ENCODE results near the gene SLC27A4. TPM values are rescaled to one million over a fixed set of nuclear protein-coding genes. Genes with fewer than 3 reads are reported as not detected.

Gene SLC27A4
- total RNA-seq = 10 to 100 TPM; 32.8 to 38.0 TPM
- polyA plus RNA-seq (ENCODE audit: insufficient read depth, low read depth, low replicate concordance) = 37.1 TPM
- long read RNA-seq, donor 1, partial matches to known transcripts = 5 of 7 reads
- long read RNA-seq, donor 1, other reads (novel, unspliced or antisense) = 0 of 7 reads
- long read RNA-seq, donor 2, partial matches to known transcripts = 0 of 1 reads
- long read RNA-seq, donor 2, other reads (novel, unspliced or antisense) = 0 of 1 reads

DNA sequence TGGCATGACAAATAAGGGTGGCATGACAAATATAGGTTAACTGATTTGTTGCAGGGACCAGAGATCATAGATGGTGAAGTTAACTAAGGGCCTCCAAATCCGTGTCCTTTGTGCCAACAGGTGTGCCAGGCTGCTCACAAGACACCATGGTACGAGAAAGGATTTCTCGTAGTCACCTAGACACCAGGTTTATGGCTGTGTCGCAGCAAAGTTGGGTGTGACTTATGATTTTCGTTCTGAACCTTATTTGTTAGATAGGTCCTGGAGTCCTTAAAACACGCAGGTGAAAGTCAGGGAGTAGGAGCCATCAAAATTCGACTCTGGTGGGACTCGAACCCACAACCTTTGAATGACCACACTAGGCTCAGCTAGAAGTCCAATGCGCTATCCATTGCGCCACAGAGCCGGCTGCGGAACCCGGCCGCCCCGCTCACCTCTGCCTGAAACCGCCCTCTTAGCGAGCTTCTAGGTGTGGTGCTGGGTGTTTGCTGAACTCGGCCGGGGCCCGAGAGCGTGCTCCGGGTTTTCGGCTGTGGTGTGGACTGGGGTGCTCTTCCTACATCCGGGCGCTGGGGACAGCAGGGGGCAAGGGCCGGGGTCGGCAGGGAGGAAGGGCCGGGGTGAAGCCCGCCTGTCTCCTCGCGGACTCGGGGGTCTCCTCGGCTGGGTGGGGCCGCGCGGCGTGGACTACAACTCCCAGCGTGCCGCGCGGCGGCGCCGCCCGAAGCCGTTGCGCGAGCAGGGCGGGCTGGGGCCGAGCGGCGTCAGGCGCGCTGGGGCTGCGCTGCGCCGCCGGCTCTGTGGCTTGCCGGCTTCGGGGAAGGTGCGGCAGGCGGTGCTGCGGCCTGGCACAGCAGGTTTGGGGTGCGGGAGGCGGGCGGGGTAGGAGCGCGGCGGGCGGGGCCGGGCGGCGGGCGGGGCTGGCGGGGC is at the start of gene SLC27A4:
SLC27A4 (plus strand) TSS at position 767 of the 930 bp plus-strand sequence. CDS start 2,606 bp downstream, outside the sequence.
- intact Hi-C loops (cut with DNase I; ENCODE audit: low total_unique reads) = no loop called here
- Histone ChIP-seq H3K36me3 (ENCODE audit: low read depth, missing control alignments) (no peaks in the 10 kb centered on the region), H3K4me1 (peaks cover 6% of the 10 kb centered on the region), H3K27me3 (no peaks in the 10 kb centered on the region), H3K27ac (peak within 1 kb of the TSS; percentile 44 to 57), H3K9me3 (no peaks in the 10 kb centered on the region), H3K4me3 (peak within 1 kb of the TSS; percentile 67 to 75)
- DNase-seq = peak; percentile 74
- TF ChIP-seq POLR2A (IDR thresholded peaks at IDR 0.05) = no peak
- TF ChIP-seq, protein P1, sequence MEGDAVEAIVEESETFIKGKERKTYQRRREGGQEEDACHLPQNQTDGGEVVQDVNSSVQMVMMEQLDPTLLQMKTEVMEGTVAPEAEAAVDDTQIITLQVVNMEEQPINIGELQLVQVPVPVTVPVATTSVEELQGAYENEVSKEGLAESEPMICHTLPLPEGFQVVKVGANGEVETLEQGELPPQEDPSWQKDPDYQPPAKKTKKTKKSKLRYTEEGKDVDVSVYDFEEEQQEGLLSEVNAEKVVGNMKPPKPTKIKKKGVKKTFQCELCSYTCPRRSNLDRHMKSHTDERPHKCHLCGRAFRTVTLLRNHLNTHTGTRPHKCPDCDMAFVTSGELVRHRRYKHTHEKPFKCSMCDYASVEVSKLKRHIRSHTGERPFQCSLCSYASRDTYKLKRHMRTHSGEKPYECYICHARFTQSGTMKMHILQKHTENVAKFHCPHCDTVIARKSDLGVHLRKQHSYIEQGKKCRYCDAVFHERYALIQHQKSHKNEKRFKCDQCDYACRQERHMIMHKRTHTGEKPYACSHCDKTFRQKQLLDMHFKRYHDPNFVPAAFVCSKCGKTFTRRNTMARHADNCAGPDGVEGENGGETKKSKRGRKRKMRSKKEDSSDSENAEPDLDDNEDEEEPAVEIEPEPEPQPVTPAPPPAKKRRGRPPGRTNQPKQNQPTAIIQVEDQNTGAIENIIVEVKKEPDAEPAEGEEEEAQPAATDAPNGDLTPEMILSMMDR (IDR thresholded peaks at IDR 0.05) = peak in 1 of 3 experiments; percentile 17
- WGBS, 2 donors = 8 to 17% methylated on average over 23 to 49 of the region's 75 CpGs

DNA sequence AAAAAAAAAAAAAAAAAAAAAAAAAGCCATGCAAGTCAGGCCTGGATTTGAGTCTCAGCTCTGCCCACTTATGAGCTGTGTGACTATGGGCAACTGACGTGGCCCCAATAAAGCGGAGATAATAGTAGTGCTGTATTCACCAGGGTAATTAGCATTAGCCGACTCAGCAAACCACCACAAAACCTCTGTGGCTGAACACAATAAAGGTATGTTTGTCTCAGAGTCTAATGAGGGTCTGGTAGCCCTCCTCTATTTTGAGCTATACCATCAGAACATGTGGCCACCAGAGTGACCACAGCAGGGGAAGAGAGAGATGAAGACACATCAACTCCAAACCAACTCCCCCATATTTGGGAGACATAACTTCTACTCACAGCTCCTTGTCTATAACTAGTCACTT is 48.3 kb upstream of the SLC27A4 start:
- intact Hi-C loops (cut with DNase I; ENCODE audit: low total_unique reads) = no loop called here
- no peaks in the 10 kb centered on the region for H3K27me3 ChIP-seq
- 92 to 100% methylated on average over 1 to 3 of the region's 3 CpGs for WGBS, 2 donors
- no peaks in the 10 kb centered on the region for H3K36me3 ChIP-seq (ENCODE audit: low read depth, missing control alignments)
- no peaks in the 10 kb centered on the region for H3K9me3 ChIP-seq
- H3K4me1 ChIP-seq = no peaks in the 10 kb centered on the region
- H3K27ac ChIP-seq = no peak overlapping the region
- TF ChIP-seq POLR2A (IDR thresholded peaks at IDR 0.05) = no peak
- TF ChIP-seq, protein P1 (IDR thresholded peaks at IDR 0.05) = no peak
- DNase-seq = no peak
- H3K4me3 ChIP-seq = no peak overlapping the region

DNA sequence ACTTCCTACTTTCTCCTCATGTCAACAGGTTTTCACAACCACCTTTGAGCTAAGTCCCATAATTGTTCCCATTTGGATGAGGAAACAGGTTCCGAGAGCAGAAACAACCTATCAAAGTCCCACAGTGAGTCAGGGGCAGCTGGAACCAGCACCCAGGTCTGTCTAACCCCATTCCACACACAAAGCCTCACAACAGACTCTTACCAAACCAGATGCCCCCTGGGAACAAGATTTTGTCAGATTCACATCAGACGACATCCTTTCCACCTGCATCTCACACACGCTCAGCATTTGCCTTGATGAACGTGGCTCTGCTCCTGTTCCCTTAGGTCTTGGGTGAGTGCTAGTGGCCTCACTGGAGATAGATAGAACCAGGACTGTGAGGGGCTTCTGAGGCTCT is 47.2 kb upstream of the SLC27A4 start:
- intact Hi-C loops (cut with DNase I; ENCODE audit: low total_unique reads) = no loop called here
- 90 to 91% methylated on average over 4 of the region's 4 CpGs for WGBS, 2 donors
- Histone ChIP-seq H3K4me3 (no peak overlapping the region), H3K4me1 (no peaks in the 10 kb centered on the region), H3K9me3 (no peaks in the 10 kb centered on the region), H3K36me3 (ENCODE audit: low read depth, missing control alignments) (no peaks in the 10 kb centered on the region), H3K27me3 (no peaks in the 10 kb centered on the region), H3K27ac (no peak overlapping the region)
- TF ChIP-seq POLR2A (IDR thresholded peaks at IDR 0.05) = no peak
- TF ChIP-seq, protein P1 (IDR thresholded peaks at IDR 0.05) = no peak
- DNase-seq = no peak

DNA sequence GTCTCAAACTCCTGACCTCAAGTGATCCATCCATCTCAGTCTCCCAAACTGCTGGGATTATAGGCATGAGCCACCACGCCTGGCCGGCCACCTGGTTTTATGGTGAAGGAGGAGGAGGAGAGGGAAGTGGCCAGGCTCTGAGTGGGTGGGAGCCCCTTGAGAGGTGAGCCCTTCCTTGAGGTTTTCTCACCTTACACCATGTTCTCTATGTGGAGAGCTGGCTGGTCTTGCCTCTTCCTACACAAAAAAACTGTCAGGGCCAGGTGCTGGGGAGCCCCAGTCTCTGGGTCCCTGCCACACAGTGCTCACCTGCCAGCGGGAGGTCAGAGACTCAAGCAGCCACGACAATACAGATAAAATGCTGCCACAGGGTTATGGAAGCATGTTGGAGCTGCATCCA is 46.2 kb upstream of the SLC27A4 start:
- no peaks in the 10 kb centered on the region for H3K36me3 ChIP-seq (ENCODE audit: low read depth, missing control alignments)
- intact Hi-C loops (cut with DNase I; ENCODE audit: low total_unique reads) = no loop called here
- no peak overlapping the region for H3K27ac ChIP-seq
- H3K9me3 ChIP-seq = no peaks in the 10 kb centered on the region
- no peak overlapping the region for H3K4me3 ChIP-seq
- H3K4me1 ChIP-seq = no peaks in the 10 kb centered on the region
- DNase-seq = no peak
- H3K27me3 ChIP-seq = no peaks in the 10 kb centered on the region
- TF ChIP-seq POLR2A (IDR thresholded peaks at IDR 0.05) = no peak
- TF ChIP-seq, protein P1 (IDR thresholded peaks at IDR 0.05) = no peak
- WGBS, 2 donors = 77 to 94% methylated on average over 4 of the region's 4 CpGs
